ENCODE results near the gene CLCN1. TPM values are rescaled to one million over a fixed set of nuclear protein-coding genes. Genes with fewer than 3 reads are reported as not detected.
A peak's percentile ranks its signal among the peaks of the same experiment; 100 is the strongest.
"Not testable (repeated sequence)": the region's sequence is repeated elsewhere in the genome, so short reads cannot be mapped to it uniquely, and the experiment has no call there.

The CLCN1 gene
- total RNA-seq, 1 donor from 2014 or later = not detected

- DNase-seq (ENCODE audit: low read depth in 2 of 2) = no peak
Measured at GRCh38 chr7:143384661-143385631, 69.0 kb downstream of the CLCN1 start.

DNA sequence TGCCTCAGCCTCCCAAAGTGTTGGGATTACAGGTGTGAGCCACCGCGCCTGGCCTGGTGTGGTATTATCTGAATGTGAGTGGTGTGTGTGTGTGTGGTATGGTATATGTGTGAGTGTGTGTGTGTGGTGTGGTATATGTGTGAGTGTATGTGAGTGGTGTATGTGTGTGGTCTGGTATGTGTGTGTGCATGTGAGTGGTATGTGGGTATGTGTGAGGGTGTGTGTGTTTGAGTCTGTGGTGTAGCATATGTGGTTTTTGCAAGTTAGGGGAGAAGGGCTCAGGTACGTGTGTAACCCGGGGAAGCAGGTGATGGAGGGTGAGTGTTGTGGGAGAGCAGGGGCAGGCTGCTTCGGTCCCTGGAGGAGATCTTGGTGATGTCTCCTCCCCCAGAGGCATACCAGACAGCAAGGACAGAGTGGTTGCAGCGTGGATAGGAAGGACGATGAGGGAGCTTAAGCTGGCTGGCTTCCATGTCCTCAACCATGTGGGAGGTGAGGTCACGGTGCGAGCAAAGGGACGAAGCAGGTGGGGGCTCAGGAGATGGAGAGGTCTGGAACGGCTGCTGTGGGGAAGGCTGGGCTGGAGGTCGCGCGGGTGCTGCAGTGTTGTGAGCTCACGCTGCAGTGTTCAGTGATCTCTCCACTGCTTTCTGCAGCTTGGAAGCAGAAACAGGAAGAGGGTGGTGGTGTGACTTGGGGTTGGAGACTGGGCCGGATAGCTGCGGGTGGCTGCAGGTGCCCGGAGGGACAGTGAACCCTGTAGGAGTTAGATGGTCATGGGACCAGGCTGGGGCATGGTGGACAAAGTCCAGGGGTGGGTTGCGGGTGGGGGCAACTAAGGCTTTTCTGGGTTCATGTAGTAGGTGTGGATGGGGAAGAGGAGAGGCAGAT lies 70.2 kb downstream of the CLCN1 start:
- DNase-seq (ENCODE audit: low read depth in 2 of 2) = peak; percentile 51 to 66

DNA sequence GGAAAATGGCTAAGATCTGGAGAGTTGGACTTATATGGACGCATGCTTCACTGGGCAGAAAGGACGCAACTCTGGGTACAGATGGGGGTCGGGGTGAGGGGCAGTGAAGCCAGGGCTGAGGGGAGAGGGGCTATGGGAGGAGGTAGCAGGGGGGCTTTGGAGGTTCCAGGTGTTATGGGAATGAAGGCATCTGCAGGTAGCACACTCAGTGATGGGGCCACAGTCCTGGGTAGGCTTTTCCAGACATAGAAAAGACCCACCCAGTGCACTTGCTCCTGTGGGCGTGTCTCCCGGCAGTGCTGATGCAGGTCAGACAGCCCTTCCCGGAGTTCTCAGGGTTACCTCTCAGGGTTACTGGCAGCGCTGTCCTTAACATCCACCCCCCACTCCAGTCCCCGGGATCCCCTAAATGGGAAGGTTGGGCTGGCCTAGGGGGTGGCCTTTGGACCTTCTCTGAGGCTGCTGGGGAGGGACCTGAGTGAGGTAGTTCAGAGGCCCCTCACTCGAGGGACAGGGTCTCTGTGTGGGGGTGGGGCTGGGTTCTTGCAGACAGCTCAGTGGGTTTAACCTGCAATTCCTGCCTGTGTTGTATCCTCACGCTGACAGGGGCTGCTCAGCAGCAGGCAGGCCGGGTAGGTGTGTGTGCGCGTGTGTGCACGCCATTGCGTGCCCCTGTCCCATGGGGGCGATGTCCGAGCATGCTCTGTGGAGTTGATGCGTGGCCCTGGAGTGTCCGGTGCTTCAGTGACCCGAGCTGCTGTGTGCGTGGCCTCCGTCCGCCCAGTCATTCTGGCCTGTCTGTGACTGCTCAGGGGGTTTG lies 71.5 kb downstream of the CLCN1 start:
- peak in 1 of 2 donors; percentile 35 for DNase-seq (ENCODE audit: low read depth in 2 of 2)

- no peak for DNase-seq (ENCODE audit: low read depth in 2 of 2)
Measured at GRCh38 chr7:143388051-143388450, 72.1 kb downstream of the CLCN1 start.

DNA sequence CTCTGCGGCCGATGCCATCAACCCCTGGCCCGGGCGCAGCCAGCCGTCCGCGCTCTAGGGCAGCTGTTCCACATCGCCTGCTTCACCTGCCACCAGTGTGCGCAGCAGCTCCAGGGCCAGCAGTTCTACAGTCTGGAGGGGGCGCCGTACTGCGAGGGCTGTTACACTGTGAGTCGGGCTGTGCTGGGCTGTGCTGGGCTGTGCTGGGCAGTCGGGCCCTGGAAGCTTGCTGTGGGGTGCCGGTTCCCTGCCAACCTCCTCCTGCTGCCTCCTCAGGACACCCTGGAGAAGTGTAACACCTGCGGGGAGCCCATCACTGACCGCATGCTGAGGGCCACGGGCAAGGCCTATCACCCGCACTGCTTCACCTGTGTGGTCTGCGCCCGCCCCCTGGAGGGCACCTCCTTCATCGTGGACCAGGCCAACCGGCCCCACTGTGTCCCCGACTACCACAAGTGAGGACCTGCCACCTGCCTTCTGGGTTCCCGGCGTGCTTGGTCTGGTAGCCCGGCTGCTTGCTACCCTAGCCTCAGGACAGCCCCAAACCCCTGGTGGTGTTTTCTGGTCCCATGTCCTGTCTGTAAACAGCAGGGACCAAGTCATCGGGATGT lies 72.7 kb downstream of the CLCN1 start:
- no peak for DNase-seq (ENCODE audit: low read depth in 2 of 2)

- peak in 1 of 2 donors; percentile 59 for DNase-seq (ENCODE audit: low read depth in 2 of 2)
Measured at GRCh38 chr7:143389316-143390103, 73.6 kb downstream of the CLCN1 start.

DNA sequence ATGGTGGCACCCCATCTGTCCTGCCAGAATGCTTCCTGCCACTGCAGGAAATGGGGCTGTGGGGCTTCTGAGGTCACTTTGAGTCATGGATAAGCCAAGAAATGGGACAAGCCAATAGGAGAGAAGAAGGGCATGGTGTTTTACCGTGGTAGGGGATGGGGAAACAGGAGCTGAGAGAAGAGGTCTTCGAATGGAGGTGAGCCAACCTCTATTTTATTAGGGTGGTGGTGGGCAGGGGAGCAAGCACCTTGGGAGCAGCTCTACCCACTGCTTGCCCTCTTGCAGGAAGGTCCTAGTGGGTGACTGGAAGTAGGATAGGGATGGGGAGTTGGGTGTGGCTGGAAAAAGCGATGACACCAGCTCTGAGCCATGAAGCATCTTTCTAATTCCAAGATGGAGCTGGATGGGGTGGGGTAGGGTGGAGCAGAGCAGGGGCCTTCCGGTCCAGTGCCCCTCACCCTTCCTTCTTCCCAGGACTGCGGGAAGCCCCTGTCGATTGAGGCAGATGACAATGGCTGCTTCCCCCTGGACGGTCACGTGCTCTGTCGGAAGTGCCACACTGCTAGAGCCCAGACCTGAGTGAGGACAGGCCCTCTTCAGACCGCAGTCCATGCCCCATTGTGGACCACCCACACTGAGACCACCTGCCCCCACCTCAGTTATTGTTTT lies 74.3 kb downstream of the CLCN1 start:
- no peak for DNase-seq (ENCODE audit: low read depth in 2 of 2)

GRCh38 chr7:143390773-143391317 lies 74.9 kb downstream of the CLCN1 start:
- no peak for DNase-seq (ENCODE audit: low read depth in 2 of 2)

DNA sequence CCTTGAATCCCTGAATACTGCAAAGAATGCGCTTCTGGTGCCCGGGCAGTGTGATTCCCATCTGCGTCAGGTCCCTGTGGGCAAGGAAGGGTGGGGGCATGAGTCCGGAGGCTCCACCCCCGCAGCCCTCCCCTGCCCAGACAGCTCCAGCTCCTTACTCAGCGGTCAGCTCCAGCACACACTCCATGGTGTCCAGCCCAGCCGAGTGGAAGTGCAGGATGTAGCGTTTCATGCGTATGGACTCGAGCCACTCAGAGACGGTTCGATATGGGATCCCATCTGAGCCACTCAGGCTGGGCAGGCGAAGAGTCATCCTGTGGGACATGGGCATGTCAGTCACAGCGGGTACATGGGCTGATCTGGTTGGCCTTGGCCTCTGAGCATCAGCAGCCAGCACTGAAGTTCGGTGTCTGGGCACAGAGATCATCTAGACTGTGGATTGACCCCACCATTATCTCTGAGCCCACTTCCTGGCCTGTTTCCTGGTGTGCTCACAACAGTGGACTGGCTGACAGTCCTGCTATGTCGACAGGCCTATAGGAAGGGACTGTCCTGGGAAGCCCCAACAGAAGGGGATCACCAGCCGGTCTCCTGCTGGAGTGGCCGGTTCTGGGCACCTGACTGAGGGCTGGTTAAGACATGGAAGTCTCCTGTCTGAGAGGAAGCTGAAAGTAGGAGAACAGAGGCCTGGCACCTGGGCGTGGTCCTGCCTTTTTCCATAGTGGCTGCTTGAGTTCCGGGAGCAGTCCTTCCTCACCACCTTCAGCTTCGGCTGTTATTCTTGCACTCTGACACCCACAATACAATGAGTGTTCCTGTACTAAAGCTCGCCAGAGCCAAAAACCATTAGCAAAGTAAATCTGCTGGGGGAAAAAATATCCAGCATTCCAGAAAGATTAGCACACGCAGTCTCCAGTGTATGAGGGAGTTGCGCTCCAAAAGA lies 75.8 kb downstream of the CLCN1 start:
- DNase-seq (ENCODE audit: low read depth in 2 of 2) = peak; percentile 82 to 95

DNA sequence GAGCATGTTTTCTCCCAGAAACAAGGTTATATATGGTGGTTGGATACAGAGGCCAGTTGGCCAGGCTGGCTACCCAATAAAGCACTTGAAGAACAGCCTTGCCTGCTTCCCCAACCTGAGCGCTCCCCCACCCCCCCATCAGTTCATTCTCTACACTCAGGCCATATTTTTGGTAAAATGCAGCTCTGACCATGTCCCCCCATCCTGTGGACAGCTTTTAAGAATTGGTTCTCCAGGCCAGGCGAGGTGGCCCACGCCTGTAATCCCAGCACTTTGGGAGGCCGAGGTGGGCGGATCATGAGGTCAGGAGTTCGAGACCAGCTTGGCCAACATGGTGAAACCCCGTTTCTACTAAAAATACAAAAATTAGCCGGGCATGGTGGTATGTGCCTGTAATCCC lies 76.5 kb downstream of the CLCN1 start:
- DNase-seq (ENCODE audit: low read depth in 2 of 2) = not testable (repeated sequence)

GRCh38 chr7:143392875-143393266 lies 77.0 kb downstream of the CLCN1 start:
- DNase-seq (ENCODE audit: low read depth in 2 of 2) = peak in 1 of 2 donors; percentile 33

- DNase-seq (ENCODE audit: low read depth in 2 of 2) = peak; percentile 35 to 47
Measured at GRCh38 chr7:143393267-143394041, 77.5 kb downstream of the CLCN1 start.

DNA sequence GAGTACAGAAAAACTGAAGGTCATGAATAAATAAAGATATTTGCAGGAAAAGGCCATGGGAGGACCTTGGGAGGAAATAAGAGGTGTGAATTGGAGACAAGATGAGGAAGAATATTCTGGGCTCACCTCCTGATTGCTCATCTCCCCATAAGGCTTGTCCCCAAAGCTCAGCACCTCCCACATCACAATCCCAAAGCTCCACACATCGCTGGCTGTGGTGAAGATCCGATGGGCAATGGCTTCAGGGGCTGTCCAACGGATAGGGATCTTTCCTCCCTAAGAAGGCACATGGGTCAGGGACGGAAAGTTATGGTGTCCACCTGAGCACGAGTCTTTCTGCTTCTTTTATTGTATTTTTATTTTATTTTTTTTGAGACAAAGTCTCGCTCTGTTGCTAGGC lies 78.2 kb downstream of the CLCN1 start:
- DNase-seq (ENCODE audit: low read depth in 2 of 2) = no peak

GRCh38 chr7:143394777-143395176 lies 78.9 kb downstream of the CLCN1 start:
- no peak for DNase-seq (ENCODE audit: low read depth in 2 of 2)

GRCh38 chr7:143395187-143396149 lies 79.6 kb downstream of the CLCN1 start:
- peak; percentile 33 to 66 for DNase-seq (ENCODE audit: low read depth in 2 of 2)

DNA sequence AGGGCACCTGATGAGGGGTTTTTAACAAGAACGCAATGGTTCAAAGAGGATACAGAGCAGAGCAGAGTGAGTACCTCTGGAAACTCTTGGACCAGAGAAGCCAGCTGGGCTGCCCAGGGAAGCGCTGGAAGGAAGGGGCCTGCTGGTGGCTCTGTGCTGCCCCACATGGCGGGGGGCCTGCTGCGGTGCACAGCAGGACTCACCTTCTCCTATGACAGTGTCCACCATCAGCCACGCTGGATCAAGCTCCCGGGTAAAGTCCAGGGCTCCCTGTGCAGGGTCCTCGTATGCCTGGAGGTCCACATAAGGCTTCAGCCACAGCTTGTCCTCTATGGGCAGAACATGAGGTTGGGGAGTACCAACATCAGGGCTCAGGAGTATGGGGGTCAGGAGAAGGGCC lies 80.3 kb downstream of the CLCN1 start:
- no peak for DNase-seq (ENCODE audit: low read depth in 2 of 2)
